Measurements from ENCODE around the gene TBX2. TPM values are rescaled to one million over a fixed set of nuclear protein-coding genes. Genes with fewer than 3 reads are reported as not detected.

Gene TBX2
- total RNA-seq, 1 donor from 2014 or later, result 42.4 TPM

GRCh38 chr17:61384692-61385576 lies 14.7 kb upstream of the TBX2 start:
- DNase-seq (ENCODE audit: low spot score) (no peak), ATAC-seq (no peak)
- intact Hi-C loops (cut with DNase I), result no loop called here

- DNase-seq (ENCODE audit: low spot score) (no peak), ATAC-seq (no peak)
- intact Hi-C loops (cut with DNase I), result no loop called here
These were observed 13.9 kb upstream of the TBX2 start for GRCh38 chr17:61385577-61386236.

GRCh38 chr17:61386251-61386650 lies 13.4 kb upstream of the TBX2 start:
- intact Hi-C loops (cut with DNase I), result no loop called here
- ATAC-seq (no peak), DNase-seq (ENCODE audit: low spot score) (peak; percentile 43)

DNA sequence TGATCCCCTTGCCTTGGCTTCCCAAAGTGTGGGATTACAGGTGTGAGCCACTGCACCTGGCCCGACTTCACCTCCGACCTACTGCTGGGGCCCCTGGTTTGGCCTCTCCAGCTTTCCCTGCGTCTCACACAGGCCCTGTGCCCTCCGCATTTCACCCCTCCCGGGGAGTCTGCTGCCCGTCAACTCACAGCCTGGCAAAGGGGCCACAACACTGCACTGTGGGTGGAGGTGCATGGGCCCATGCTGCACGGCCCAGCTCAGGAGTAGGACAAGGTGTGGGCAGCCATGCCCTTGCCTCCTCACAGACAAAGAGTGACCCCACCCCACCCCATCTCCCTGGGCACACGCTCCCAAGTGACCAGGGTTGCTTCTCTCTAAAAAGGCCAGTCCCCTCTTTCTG lies 12.6 kb upstream of the TBX2 start:
- DNase-seq (ENCODE audit: low spot score), result peak; percentile 45
- no peak for ATAC-seq
- intact Hi-C loops (cut with DNase I), result no loop called here

DNA sequence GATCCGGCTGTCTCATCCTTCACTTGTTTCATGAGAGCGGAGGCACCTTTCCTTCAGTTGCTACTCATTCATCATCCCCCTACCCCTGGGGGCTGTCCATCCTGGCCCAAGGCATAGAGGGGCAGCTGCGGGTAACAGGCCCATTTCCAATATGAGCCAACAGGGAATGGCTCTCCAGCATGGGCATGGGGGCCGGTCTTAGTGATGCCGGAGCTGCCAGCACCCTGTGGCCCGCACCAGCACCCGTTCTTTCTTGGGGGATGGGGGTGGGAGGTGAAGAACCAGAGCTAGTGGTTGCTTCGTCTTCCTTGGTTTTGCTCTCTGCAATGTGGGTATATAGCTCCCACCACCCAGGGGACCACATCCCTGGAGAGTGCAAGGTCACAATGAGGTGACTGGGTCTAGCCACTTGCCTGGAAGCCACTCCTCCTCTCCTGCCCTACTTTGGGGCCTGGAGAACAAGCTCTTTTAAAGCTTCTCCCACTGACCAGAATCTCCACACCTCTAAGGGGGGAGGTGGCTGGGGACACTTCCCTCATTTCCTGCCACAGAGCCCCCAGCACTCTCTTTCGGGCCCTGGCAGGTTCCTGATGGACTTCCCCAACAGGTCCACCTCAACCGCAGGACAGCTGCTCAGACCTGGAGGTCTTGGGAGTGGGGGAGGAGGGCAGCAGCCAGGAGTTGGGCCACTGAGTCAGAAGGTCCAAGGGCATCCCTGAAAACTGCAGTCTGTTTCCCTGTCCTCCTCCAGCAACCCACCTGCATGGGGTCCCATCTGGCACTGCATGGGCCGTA lies 11.9 kb upstream of the TBX2 start:
- intact Hi-C loops (cut with DNase I), result no loop called here
- DNase-seq (ENCODE audit: low spot score), result peak; percentile 48
- ATAC-seq, result no peak

- DNase-seq (ENCODE audit: low spot score), result no peak
- intact Hi-C loops (cut with DNase I), result no loop called here
These were observed 10.9 kb upstream of the TBX2 start for GRCh38 chr17:61388561-61389356.

DNA sequence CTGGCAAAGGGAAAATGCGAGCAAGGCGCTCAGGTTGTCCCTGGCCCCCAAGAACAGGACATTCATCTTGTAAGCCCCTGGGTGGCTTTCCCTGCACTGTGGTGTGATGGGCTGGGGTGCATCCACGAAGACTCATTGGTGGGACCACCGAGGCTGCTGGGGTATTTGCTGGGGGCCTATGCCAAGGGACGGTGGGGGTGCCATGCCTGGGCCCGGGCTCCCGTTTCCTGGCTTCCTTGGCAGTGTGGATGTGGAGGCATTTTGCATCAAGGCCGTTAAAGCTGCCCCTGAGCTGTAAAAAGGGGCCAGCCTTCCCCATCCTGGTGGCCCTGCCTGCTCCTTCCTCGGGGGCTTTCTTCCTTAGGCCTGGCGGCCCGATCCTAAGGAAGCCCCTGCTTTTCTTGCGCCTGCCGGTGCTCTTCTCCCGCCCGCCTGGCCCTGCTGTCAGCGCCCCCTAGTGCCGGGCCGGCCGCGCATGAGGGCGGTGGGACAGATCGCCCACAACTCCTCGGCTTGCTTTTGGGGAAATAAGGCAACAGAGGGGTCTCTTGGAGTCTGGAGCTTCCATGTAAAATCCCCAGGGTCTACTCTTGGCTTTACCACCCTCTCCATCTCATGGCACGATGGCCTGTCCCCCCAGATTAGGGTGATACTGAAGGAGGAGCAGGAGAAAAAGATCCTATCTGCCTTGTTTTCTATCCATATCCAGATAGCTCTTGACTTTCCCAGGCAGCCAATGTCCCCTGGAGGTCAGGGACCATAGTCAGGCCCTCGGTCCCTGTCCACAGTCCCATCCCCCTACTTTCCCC lies 9.8 kb upstream of the TBX2 start:
- DNase-seq (ENCODE audit: low spot score), result no peak
- ATAC-seq, result peak; percentile 73
- intact Hi-C loops (cut with DNase I), result loop anchor here (10.0 kb wide), 2 partner anchors 375 to 675 kb away; no protein-coding TSS in a partner anchor

More at GRCh38 chr17:61388561-61389356, 10.9 kb upstream of the TBX2 start:
- no peak for ATAC-seq

DNA sequence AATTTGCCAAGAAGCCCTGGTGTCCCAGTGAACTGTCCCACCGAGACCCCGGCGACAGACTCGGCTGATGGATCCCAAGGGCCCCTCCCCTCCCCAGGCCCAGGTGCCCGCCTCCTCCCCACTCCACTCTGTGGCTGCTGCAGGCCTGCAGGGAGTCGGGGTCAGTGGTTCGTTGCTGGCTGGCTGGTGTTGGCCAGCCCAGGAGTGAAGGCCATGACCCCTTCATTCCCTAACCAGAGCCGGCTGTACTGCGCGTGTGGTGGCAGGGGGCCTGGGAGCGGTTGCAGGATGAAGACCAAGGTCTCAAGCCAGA lies 9.2 kb upstream of the TBX2 start:
- no peak for DNase-seq (ENCODE audit: low spot score)
- intact Hi-C loops (cut with DNase I), result loop anchor here (10.0 kb wide), 2 partner anchors 376 to 676 kb away; no protein-coding TSS in a partner anchor
- ATAC-seq, result peak; percentile 7

DNA sequence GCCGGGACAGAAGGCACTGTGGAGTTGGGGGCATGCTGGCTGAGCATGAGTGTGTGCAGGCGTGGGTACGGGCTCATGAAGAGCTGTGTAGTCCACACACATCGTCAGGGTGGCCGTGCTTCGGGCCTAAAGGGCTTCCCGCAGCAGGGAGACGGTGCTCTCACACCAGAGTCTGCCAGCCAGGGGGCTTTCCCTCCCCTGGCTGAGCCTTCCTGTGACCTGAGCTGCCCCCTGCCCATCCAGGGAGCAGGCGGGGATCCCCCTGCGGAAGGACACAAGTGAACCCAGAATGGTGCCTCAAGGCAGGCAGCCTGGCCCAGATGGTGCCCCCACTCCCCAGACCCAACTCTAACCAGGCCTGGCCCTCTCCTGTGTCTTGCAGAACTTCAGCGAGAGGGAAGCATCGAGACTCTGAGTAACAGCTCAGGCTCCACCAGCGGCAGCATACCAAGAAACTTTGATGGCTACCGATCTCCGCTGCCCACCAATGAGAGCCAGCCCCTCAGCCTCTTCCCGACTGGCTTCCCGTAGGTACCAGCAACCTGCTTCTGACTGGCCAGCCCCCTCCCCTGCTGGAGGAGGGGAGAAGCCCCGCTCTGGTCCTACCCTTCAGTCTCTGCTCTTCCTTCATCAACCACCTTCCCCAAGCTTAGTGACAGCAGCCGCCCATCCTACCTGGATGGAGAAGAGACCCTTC lies 7.9 kb upstream of the TBX2 start:
- intact Hi-C loops (cut with DNase I), result loop anchor here (10.0 kb wide), 2 partner anchors 377 to 677 kb away; no protein-coding TSS in a partner anchor

DNA sequence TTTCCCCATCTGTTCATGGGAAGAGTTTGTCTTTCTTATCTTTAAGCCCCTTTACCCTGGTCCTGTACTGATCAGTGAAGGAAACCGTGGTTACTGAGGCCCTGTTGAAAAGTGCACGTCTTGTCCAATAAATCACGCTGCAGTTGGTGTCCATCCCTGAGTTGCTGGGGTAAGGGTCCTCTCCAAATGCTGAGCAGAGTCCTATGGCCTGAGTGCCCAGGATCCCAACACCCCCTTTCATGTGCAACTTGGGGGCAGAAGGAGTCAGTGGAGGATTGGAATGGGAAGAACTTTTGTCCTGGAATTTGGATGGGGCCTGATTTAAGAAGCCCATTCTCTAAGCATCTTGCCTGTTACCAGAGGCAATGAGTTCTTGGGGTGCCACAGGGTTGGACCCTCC lies 7.0 kb upstream of the TBX2 start:
- DNase-seq (ENCODE audit: low spot score) (no peak), ATAC-seq (no peak)
- intact Hi-C loops (cut with DNase I), result loop anchor here (10.0 kb wide), 2 partner anchors 378 to 678 kb away; no protein-coding TSS in a partner anchor

More for the DNA sequence above, 7.9 kb upstream of the TBX2 start:
- ATAC-seq, result no peak
- DNase-seq (ENCODE audit: low spot score), result no peak

DNA sequence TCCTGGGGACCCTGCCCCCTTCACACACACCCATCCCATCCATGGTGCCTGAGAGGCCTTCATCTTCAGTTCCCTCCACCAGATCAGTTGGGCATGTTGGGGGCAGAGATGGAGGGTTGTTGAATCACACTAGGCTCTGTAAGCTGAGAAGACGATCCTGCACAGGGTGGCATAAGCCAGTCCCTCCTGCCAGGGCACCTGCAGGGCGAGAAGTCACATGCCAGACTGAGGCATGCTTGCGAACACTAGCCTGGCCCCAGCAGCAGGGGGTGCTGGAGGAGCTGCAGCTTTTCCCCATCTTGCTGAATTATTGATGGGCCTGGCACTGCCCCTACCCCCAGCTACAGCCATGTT lies 6.1 kb upstream of the TBX2 start:
- ATAC-seq (no peak), DNase-seq (ENCODE audit: low spot score) (no peak)
- intact Hi-C loops (cut with DNase I), result loop anchor here (10.0 kb wide), 2 partner anchors 379 to 679 kb away; no protein-coding TSS in a partner anchor

DNA sequence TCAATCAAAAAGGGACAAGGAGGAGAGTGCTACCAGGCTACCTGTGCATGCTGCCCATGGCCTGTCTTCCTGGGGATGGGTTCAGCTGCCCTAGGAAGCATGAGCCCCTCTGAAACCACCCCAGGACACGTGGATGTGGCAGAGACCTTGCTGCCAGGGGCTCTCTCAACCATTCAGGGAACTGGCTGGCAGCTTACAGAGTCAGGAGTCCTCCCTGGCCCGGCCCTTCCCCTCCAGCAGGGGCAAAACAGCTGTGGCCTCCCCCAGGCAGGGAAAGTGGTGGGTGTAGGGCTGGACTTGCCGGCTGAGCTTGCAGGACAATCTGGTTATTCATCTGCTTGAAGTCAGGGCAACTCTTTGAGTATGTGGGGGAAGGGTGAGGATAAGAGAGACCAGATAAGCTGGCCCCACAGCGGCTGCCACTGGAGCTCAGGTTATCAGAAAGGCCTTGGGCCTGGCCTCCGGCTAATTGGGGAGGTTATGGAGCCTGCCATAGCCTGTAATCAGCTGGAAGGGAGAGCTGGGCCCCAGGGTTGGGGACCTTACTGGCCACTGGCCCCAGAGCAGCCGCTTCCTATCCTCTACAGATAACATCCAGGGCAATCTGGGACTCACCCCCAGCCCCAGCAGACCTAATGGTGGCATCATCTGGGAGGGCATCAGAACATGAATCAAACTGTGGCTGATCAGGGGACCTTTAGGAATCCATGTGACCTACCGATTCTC lies 5.6 kb upstream of the TBX2 start:
- DNase-seq (ENCODE audit: low spot score), result no peak
- ATAC-seq, result peak; percentile 26
- intact Hi-C loops (cut with DNase I), result loop anchor here (10.0 kb wide), 2 partner anchors 379 to 679 kb away; no protein-coding TSS in a partner anchor

DNA sequence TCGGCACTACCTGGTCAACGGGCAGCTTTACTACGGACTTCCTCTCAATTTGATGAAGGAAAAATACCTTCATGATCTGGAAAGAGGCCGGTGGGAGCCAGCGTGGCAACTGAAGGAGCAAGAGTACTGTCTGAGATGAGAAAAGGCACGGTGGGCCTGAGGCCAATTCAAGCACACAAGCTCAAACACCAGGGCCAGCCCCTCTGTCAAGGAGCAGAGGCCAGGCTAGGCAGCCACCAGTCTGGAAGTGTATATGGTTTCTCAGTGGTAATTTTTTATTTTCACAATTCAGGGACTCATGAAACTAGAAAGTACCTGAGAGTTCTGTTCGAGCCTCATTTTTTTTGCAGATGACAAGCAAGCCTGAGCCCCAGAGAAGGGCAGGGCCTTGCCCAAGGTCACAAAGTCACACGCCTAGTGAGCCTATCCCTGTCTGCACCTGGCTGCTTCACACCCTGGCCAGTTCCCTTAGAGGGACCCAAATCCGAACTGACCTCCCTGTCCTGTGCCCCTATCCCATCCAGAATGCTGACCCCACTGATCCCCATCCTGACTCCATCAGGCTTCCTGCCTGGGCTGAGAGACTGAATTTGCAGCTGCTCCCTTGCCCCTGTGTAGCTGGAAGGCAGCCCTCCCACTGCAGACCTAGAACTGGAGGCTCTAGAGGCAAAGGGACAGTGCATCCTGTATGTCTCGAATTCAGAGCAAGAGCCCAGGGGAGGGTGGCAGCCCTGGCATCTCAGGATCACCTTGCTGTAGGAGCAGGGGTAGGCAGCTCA lies 4.8 kb upstream of the TBX2 start:
- intact Hi-C loops (cut with DNase I), result loop anchor here (10.0 kb wide), 2 partner anchors 380 to 680 kb away; no protein-coding TSS in a partner anchor
- no peak for ATAC-seq
- no peak for DNase-seq (ENCODE audit: low spot score)

DNA sequence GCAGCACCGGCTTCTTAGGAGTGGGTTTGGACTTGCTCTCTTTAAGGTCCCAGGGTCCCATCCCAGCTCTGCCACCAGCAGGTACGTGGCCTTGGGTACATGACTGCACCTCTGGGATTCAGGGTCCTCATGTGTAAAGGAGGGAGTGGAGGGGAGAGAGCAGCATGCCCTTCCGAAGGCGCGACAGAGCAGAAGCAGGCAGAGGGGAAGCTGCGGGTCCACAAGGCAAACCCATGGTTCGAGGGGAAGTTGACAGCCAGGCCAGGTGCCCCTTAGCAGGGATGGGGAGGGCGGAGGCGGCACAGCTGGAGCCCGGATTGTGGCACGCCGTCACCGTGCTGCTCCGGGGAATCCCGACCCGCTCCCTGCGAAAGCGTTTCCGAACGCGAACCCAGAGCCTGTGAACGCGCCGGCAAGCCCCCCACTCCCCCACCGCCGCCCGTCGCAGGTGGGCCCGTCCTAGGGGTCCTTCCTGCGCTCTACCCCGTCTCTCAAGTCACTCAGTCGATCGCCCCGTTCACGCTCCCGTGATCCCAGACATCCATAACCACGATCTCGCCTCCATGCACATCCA lies 4.1 kb upstream of the TBX2 start:
- DNase-seq (ENCODE audit: low spot score) (no peak), ATAC-seq (no peak)
- intact Hi-C loops (cut with DNase I), result loop anchor here (10.0 kb wide), 2 partner anchors 381 to 681 kb away; no protein-coding TSS in a partner anchor

GRCh38 chr17:61395983-61396585 lies 3.6 kb upstream of the TBX2 start:
- no peak for ATAC-seq
- intact Hi-C loops (cut with DNase I), result loop anchor here (10.0 kb wide), 2 partner anchors 381 to 681 kb away; no protein-coding TSS in a partner anchor

More at GRCh38 chr17:61395983-61396585, 3.6 kb upstream of the TBX2 start:
- DNase-seq (ENCODE audit: low spot score), result no peak

Data from sciatic nerve (tissue), 2 donors.